ENCODE data around the gene AKAP13.

DNA sequence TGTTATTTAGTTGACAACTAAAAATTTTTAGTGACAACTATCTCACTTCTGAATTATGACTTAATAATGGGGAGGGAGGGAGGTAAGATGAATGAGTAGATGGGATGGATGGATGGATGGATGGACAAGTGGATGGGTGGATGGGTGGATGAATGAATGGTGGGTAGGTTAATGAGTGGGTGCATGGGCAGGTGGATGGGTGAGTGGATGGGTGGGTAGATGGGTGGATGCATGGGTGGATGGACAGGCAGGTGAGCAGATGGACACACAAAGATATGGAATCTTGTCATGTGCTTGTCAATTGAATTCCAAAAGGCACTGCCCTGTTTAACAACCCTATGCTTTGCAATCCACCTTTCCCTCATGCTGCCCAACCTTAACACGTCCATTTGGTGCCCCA, 372.9 kb downstream of the AKAP13 start:
- TF ChIP-seq, protein P1, sequence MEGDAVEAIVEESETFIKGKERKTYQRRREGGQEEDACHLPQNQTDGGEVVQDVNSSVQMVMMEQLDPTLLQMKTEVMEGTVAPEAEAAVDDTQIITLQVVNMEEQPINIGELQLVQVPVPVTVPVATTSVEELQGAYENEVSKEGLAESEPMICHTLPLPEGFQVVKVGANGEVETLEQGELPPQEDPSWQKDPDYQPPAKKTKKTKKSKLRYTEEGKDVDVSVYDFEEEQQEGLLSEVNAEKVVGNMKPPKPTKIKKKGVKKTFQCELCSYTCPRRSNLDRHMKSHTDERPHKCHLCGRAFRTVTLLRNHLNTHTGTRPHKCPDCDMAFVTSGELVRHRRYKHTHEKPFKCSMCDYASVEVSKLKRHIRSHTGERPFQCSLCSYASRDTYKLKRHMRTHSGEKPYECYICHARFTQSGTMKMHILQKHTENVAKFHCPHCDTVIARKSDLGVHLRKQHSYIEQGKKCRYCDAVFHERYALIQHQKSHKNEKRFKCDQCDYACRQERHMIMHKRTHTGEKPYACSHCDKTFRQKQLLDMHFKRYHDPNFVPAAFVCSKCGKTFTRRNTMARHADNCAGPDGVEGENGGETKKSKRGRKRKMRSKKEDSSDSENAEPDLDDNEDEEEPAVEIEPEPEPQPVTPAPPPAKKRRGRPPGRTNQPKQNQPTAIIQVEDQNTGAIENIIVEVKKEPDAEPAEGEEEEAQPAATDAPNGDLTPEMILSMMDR (conservative IDR thresholded peaks at IDR 0.05): no peak
- TF ChIP-seq ZFX (IDR thresholded peaks at IDR 0.05): no peak

Measured in C4-2B (cell line).